K562 (cell line): ENCODE data around the gene SCAMP2. TPM values are rescaled to one million over a fixed set of nuclear protein-coding genes. Genes with fewer than 3 reads are reported as not detected.

Experiments used
- NCOA1 ChIP-seq: fragments of 450-650 bp; IDR thresholded peaks from 2 replicates; pipeline ENCODE4 v1.6.1; 2016; ENCODE audit warnings: low read depth
- polyA plus RNA-seq, 8 experiments: library from polyadenylated mRNA; depleted of rRNA in 4 of 8; stranded (reverse) in 5 of 8; unstranded in 3 of 8; fragments of >200 nt; fragmentation: Nextera tagmentation in 2 of 8; fragmentation: Illumina TruSeq in 1 of 8; extraction: Ambion mirVana in 2 of 8; extraction: Trizol in 1 of 8; gene quantifications; 2 replicates each; pipeline versions ENCODE4 v1.2.1 to v1.2.3, GENCODE V29; 2011 to 2014; ENCODE audit warnings: inconsistent platforms in 1 of 8, missing spikeins in 1 of 8
- total RNA-seq, 7 experiments: library from RNA; depleted of rRNA in 6 of 7; stranded (reverse); fragments of >200 nt in 6 of 7; fragmentation: Illumina TruSeq in 2 of 7; extraction: Trizol in 2 of 7; gene quantifications; 2 replicates each; pipeline versions ENCODE4 v1.2.1 to v1.2.3, GENCODE V29; 2011 to 2021; ENCODE audit warnings: low replicate concordance in 1 of 7
- TF ChIP-seq, protein P1 (sequence below): sonication (generic); formaldehyde crosslinking; IDR thresholded peaks from 2 replicates; pipeline ENCODE4 v1.8.1; 2023; ENCODE audit warnings: missing genetic modification reagents, mild to moderate bottlenecking, borderline replicate concordance
- TF ChIP-seq, protein P2 (sequence below): fragments of 250-450 bp; sonication (Bioruptor Pico); IDR thresholded peaks from 2 replicates; pipeline ENCODE4 v1.5.0; 2021

Gene SCAMP2
- total and polyA plus RNA-seq, 9 of the 15 experiments (the other 6 are each of a cell fraction or from before 2014, with no cell fraction given) = 5.9 to 61.1 (median 20.1) TPM

DNA sequence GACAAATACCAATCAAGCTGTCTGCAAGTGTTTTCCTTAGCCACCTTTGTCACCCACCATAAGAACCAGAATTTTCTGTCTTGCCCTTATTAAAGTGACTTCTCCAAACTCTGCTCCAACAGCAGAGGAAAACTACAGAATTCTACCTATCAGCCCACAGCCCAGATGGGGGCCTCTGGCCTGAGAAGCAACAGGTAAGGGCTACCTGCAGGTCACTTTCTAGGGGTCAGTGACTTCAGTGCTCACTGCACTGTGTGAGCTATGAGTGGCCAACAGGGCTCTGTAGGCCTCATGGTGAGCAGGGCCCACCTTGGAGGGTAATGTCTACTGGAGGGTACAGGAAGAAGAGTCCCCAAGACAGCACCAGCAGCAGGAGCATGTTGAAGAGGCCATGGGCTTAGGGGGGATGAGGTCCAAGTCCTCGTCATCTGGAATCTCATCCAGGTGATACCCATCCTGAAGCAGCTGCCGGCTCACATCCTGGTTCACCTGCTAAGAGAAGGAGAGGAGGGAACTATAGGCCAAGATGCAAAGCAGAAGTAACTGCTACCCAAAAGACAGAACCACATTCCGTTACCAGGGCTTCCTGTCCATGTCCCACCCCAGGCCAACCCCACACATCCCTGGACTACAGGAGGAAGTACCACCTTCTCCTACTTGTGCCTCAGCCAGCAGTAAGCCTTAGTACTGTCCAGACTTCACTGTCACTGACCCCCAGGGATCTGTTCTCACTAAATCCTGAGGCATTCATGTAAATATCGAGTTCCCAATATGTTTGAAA lies 29.3 kb upstream of the SCAMP2 start (continued):
- TF ChIP-seq, protein P1, sequence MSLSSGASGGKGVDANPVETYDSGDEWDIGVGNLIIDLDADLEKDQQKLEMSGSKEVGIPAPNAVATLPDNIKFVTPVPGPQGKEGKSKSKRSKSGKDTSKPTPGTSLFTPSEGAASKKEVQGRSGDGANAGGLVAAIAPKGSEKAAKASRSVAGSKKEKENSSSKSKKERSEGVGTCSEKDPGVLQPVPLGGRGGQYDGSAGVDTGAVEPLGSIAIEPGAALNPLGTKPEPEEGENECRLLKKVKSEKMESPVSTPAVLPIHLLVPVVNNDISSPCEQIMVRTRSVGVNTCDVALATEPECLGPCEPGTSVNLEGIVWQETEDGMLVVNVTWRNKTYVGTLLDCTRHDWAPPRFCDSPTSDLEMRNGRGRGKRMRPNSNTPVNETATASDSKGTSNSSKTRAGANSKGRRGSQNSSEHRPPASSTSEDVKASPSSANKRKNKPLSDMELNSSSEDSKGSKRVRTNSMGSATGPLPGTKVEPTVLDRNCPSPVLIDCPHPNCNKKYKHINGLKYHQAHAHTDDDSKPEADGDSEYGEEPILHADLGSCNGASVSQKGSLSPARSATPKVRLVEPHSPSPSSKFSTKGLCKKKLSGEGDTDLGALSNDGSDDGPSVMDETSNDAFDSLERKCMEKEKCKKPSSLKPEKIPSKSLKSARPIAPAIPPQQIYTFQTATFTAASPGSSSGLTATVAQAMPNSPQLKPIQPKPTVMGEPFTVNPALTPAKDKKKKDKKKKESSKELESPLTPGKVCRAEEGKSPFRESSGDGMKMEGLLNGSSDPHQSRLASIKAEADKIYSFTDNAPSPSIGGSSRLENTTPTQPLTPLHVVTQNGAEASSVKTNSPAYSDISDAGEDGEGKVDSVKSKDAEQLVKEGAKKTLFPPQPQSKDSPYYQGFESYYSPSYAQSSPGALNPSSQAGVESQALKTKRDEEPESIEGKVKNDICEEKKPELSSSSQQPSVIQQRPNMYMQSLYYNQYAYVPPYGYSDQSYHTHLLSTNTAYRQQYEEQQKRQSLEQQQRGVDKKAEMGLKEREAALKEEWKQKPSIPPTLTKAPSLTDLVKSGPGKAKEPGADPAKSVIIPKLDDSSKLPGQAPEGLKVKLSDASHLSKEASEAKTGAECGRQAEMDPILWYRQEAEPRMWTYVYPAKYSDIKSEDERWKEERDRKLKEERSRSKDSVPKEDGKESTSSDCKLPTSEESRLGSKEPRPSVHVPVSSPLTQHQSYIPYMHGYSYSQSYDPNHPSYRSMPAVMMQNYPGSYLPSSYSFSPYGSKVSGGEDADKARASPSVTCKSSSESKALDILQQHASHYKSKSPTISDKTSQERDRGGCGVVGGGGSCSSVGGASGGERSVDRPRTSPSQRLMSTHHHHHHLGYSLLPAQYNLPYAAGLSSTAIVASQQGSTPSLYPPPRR (CRISPR knock-in tag) = no peak
- no peak for TF ChIP-seq NCOA1
- TF ChIP-seq, protein P2, sequence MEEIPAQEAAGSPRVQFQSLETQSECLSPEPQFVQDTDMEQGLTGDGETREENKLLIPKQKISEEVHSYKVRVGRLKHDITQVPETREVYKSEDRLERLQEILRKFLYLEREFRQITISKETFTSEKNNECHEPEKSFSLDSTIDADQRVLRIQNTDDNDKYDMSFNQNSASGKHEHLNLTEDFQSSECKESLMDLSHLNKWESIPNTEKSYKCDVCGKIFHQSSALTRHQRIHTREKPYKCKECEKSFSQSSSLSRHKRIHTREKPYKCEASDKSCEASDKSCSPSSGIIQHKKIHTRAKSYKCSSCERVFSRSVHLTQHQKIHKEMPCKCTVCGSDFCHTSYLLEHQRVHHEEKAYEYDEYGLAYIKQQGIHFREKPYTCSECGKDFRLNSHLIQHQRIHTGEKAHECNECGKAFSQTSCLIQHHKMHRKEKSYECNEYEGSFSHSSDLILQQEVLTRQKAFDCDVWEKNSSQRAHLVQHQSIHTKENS (CRISPR knock-in tag) = no peak
